IMR-90 (cell line): ENCODE data around the gene CDKN3. TPM values are rescaled to one million over a fixed set of nuclear protein-coding genes. Genes with fewer than 3 reads are reported as not detected.

ENCODE experiments used
- ATAC-seq: fragments of 200-7000 bp; cut with Tn5 transposase; 2 replicates; pipeline ENCODE4 v1.9.1; 2020; ENCODE audit warnings: low read depth, mild to moderate bottlenecking, moderate library complexity
- BruUV-seq: library from RNA; stranded (reverse); fragments of 400-500 nt; replicated peaks from 2 replicates; lab custom pipeline; 2021; lab: Mats Ljungman, UMichigan
- CTCF ChIA-PET: fragments of 300-600 bp; formaldehyde crosslinking; extraction: SDS; loops from one replicate; lab custom pipeline; 2021; ENCODE audit warnings: antibody characterized with exemption; lab: Yijun Ruan, JAX
- POLR2A ChIA-PET: fragments of 300-600 bp; sonication (Branson Sonifier 250); formaldehyde crosslinking; loops from one replicate; lab custom pipeline; 2022; ENCODE audit warnings: antibody characterized with exemption; ENCODE audit not compliant: unreplicated experiment; lab: Charles Lee
- DNase-seq: peaks from one replicate; pipeline ENCODE4 v3.0.0; 2013
- H2AFZ ChIP-seq: replicated peaks from 2 replicates; pipeline ENCODE3; 2013; ENCODE audit warnings: low read length, mild to moderate bottlenecking; ENCODE audit not compliant: poor library complexity
- H2AK5ac ChIP-seq: 2 replicates; pipeline ENCODE4 v1.6.1; 2013; ENCODE audit warnings: low read depth, low read length, inconsistent platforms
- H2AK9ac ChIP-seq: replicated peaks from 2 replicates; pipeline ENCODE3; 2013; ENCODE audit warnings: mild to moderate bottlenecking, low read depth, low read length, moderate library complexity; ENCODE audit not compliant: poor library complexity
- H2BK120ac ChIP-seq: 2 replicates; pipeline ENCODE4 v1.6.1; 2013; ENCODE audit warnings: low read depth, low read length, inconsistent platforms
- H2BK15ac ChIP-seq: 3 replicates; pipeline ENCODE4 v1.6.1; 2013; ENCODE audit warnings: low read depth, low read length, inconsistent platforms
- H2BK20ac ChIP-seq: 2 replicates; pipeline ENCODE4 v1.6.1; 2013; ENCODE audit warnings: low read depth, mild to moderate bottlenecking, inconsistent platforms, low read length, moderate library complexity
- H2BK5ac ChIP-seq: 2 replicates; pipeline ENCODE4 v1.6.1; 2013; ENCODE audit warnings: mild to moderate bottlenecking, low read depth, low read length, inconsistent platforms; ENCODE audit not compliant: poor library complexity, severe bottlenecking
- H3K14ac ChIP-seq: replicated peaks from 2 replicates; pipeline ENCODE4 v1.6.1; 2013; ENCODE audit warnings: low read depth, low read length, inconsistent platforms
- H3K18ac ChIP-seq: 2 replicates; pipeline ENCODE4 v1.6.1; 2013; ENCODE audit warnings: low read depth, low read length, control low read depth
- H3K23ac ChIP-seq: 2 replicates; pipeline ENCODE4 v1.6.1; 2013; ENCODE audit warnings: low read depth, low read length, inconsistent platforms
- H3K27ac ChIP-seq: 2 replicates; pipeline ENCODE4 v1.5.1; 2013; ENCODE audit warnings: mild to moderate bottlenecking, control low read depth, low read length; ENCODE audit not compliant: insufficient read depth
- H3K27me3 ChIP-seq: 2 replicates; pipeline ENCODE4 v1.6.1; 2013; ENCODE audit warnings: low read length; ENCODE audit not compliant: control insufficient read depth, insufficient read depth
- H3K36me3 ChIP-seq: 2 replicates; pipeline ENCODE4 v1.6.1; 2013; ENCODE audit warnings: low read length, mixed read lengths; ENCODE audit not compliant: control insufficient read depth, insufficient read depth
- H3K4ac ChIP-seq: 2 replicates; pipeline ENCODE4 v1.6.1; 2013; ENCODE audit warnings: low read depth, low read length, inconsistent platforms
- H3K4me1 ChIP-seq: 2 replicates; pipeline ENCODE4 v1.6.1; 2013; ENCODE audit warnings: low read length, mixed read lengths; ENCODE audit not compliant: control insufficient read depth, insufficient read depth
- H3K4me2 ChIP-seq: 2 replicates; pipeline ENCODE4 v1.6.1; 2013; ENCODE audit warnings: low read depth, mild to moderate bottlenecking, control low read depth, low read length, moderate library complexity
- H3K4me3 ChIP-seq: 2 replicates; pipeline ENCODE4 v1.5.1; 2013; ENCODE audit warnings: low read depth, mild to moderate bottlenecking, control low read depth, low read length, moderate library complexity; ENCODE audit not compliant: insufficient read depth
- H3K56ac ChIP-seq: 2 replicates; pipeline ENCODE4 v1.6.1; 2013; ENCODE audit warnings: low read length, inconsistent platforms; ENCODE audit not compliant: insufficient read depth; ENCODE audit errors: extremely low read depth
- H3K79me1 ChIP-seq, 2 experiments: 2 replicates each; pipeline ENCODE4 v1.6.1; 2013; ENCODE audit warnings: low read length in 2 of 2, inconsistent platforms in 1 of 2, low read depth in 1 of 2
- H3K9ac ChIP-seq: 2 replicates; pipeline ENCODE4 v1.6.1; 2013; ENCODE audit warnings: low read depth, low read length, control low read depth
- H3K9me1 ChIP-seq: 2 replicates; pipeline ENCODE4 v1.6.1; 2013; ENCODE audit warnings: low read length, inconsistent platforms; ENCODE audit not compliant: insufficient read depth
- H3K9me3 ChIP-seq: 2 replicates; pipeline ENCODE4 v1.6.1; 2013; ENCODE audit warnings: low read length; ENCODE audit not compliant: control insufficient read depth, insufficient read depth
- H4K20me1 ChIP-seq: 2 replicates; pipeline ENCODE4 v1.6.1; 2013; ENCODE audit warnings: low read length, inconsistent platforms; ENCODE audit not compliant: insufficient read depth
- H4K5ac ChIP-seq: 2 replicates; pipeline ENCODE4 v1.6.1; 2013; ENCODE audit warnings: mild to moderate bottlenecking, low read depth, low read length, control low read depth
- H4K8ac ChIP-seq, 2 experiments: 2 replicates each; pipeline ENCODE4 v1.6.1; 2013; ENCODE audit warnings: low read depth in 2 of 2, low read length in 2 of 2, control low read depth in 1 of 2, inconsistent platforms in 1 of 2
- H4K91ac ChIP-seq: 2 replicates; pipeline ENCODE4 v1.6.1; 2013; ENCODE audit warnings: low read depth, low read length, inconsistent platforms; ENCODE audit not compliant: insufficient read depth
- BHLHE40 ChIP-seq: fragments of 150-350 bp; IDR thresholded peaks from 2 replicates; pipeline ENCODE4 v1.6.1; 2016; ENCODE audit warnings: mild to moderate bottlenecking, low read depth, low read length
- CEBPB ChIP-seq: IDR thresholded peaks from 2 replicates; pipeline ENCODE4 v1.6.1; 2012; ENCODE audit warnings: low read depth, low read length, improper control_type of control experiment
- CHD1 ChIP-seq: IDR thresholded peaks from 2 replicates; pipeline ENCODE4 v1.6.1; 2012; ENCODE audit warnings: low read depth, low read length, improper control_type of control experiment
- CTCF ChIP-seq: conservative IDR thresholded peaks from 2 replicates; pipeline ENCODE4 v1.5.1; 2012; ENCODE audit warnings: mild to moderate bottlenecking, low read depth, low read length, improper control_type of control experiment
- FOS ChIP-seq: fragments of 150-350 bp; IDR thresholded peaks from 2 replicates; pipeline ENCODE4 v1.6.1; 2016; ENCODE audit warnings: low read depth, low read length
- MAFK ChIP-seq: IDR thresholded peaks from 2 replicates; pipeline ENCODE4 v1.6.1; 2012; ENCODE audit warnings: low read depth, low read length, improper control_type of control experiment
- MAZ ChIP-seq: IDR thresholded peaks from 2 replicates; pipeline ENCODE4 v1.6.1; 2012; ENCODE audit warnings: low read depth, mild to moderate bottlenecking, low read length, improper control_type of control experiment, moderate library complexity, borderline replicate concordance
- MXI1 ChIP-seq: IDR thresholded peaks from 2 replicates; pipeline ENCODE4 v1.6.1; 2012; ENCODE audit warnings: low read depth, mild to moderate bottlenecking, low read length, moderate library complexity, borderline replicate concordance
- NFE2L2 ChIP-seq: fragments of 150-350 bp; IDR thresholded peaks from 2 replicates; pipeline ENCODE4 v1.6.1; 2016; ENCODE audit warnings: low read depth, mild to moderate bottlenecking, low read length
- POLR2A ChIP-seq: IDR thresholded peaks from 2 replicates; pipeline ENCODE4 v1.6.1; 2012; ENCODE audit warnings: mild to moderate bottlenecking, low read depth, low read length
- RAD21 ChIP-seq: IDR thresholded peaks from 2 replicates; pipeline ENCODE4 v1.6.1; 2012; ENCODE audit warnings: low read length, improper control_type of control experiment
- RCOR1 ChIP-seq: IDR thresholded peaks from 2 replicates; pipeline ENCODE4 v1.6.1; 2012; ENCODE audit warnings: mild to moderate bottlenecking, low read length, improper control_type of control experiment; ENCODE audit not compliant: insufficient replicate concordance
- RFX5 ChIP-seq: IDR thresholded peaks from 2 replicates; pipeline ENCODE4 v1.8.0; 2012; ENCODE audit warnings: low read depth, mild to moderate bottlenecking, low read length, moderate library complexity
- SMC3 ChIP-seq: fragments of 150-350 bp; IDR thresholded peaks from 2 replicates; pipeline ENCODE4 v1.6.1; 2016; ENCODE audit warnings: low read depth, mild to moderate bottlenecking, antibody characterized with exemption, low read length, moderate library complexity
- USF2 ChIP-seq: fragments of 150-350 bp; IDR thresholded peaks from 2 replicates; pipeline ENCODE4 v1.6.1; 2017; ENCODE audit warnings: mild to moderate bottlenecking, antibody characterized with exemption, low read length, low read depth
- WGBS, 2 experiments: methylation state at CpG; one replicate each; pipeline versions ENCODE4 v1.1.5 to v1.1.7; 2013; ENCODE audit warnings: missing lambda C conversion rate in 2 of 2; ENCODE audit not compliant: insufficient read length in 1 of 2; ENCODE audit errors: extremely low coverage in 2 of 2; 5-methylcytosine and 5-hydroxymethylcytosine counted together
- dilution Hi-C: fragments of 300-500 bp; cut with HindIII; formaldehyde crosslinking; loops from one replicate; pipeline ENCODE4 v1.14.3; 2018; ENCODE audit warnings: low sequenced_read_pairs; ENCODE audit not compliant: unreplicated experiment
- in situ Hi-C: fragments of 300-500 bp; cut with MboI; formaldehyde crosslinking; loops from 3 replicates; pipeline ENCODE4 v1.14.3; 2019; ENCODE audit warnings: low sequenced_read_pairs, inconsistent platforms, mixed read lengths
- intact Hi-C: fragments of 100-400 bp; cut with micrococcal nuclease; formaldehyde crosslinking; loops from 2 replicates; pipeline ENCODE4 v1.10.0; 2022
- polyA plus RNA-seq, 3 experiments: library from polyadenylated mRNA; depleted of rRNA; stranded (reverse); fragments of >200 nt; gene quantifications; 2 replicates each; pipeline ENCODE4 v1.2.3, GENCODE V29; 2012; ENCODE audit warnings: low replicate concordance in 1 of 3
- total RNA-seq: library from RNA; depleted of rRNA; stranded (reverse); fragments of >200 nt; gene quantifications from 2 replicates; pipeline ENCODE4 v1.2.3, GENCODE V29; 2012
- TF ChIP-seq, protein P1 (sequence below): fragments of 150-350 bp; IDR thresholded peaks from 2 replicates; pipeline ENCODE4 v1.6.1; 2016; ENCODE audit warnings: low read depth, mild to moderate bottlenecking, low read length, moderate library complexity, borderline replicate concordance

CDKN3 gene
- total and polyA plus RNA-seq, 2 of the 4 experiments (the other 2 are of a cell fraction), result 38.9 to 48.9 TPM

DNA sequence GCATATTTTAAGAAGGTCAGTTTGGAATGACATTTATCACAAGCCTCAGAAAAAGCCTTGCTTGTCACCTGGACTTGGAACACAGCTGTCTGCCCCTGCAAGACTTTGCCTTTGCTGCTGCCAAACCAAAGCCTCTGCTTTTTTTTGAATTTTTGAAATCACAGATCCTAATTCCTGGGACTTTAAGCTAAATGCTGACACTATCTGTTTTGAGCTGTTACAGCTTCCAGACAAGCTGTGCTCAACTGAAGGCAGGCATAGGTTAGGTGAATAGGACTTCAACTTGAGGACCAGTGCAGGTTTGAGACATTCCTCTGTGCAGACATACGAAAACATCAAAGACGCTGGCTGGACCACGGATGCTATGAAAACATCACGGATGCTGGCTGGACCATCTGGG, 11.3 kb upstream of the CDKN3 start:
- Histone ChIP-seq H3K9me3 (no peaks in the 10 kb centered on the region), H3K56ac (no peak overlapping the region), H3K23ac (no peak overlapping the region), H2BK120ac (no peak overlapping the region), H4K8ac (no peak overlapping the region), H3K14ac (no peak overlapping the region), H3K18ac (no peak overlapping the region), H2BK20ac (no peak overlapping the region), H3K36me3 (no peaks in the 10 kb centered on the region), H2BK15ac (no peak overlapping the region), H3K4me2 (no peak overlapping the region), H3K4me1 (no peaks in the 10 kb centered on the region; the same call in 1 of the 2 replicates), H4K91ac (no peak overlapping the region), H2AK9ac (no peak overlapping the region), H4K20me1 (no peaks in the 10 kb centered on the region), H3K9me1 (no peaks in the 10 kb centered on the region), H3K9ac (no peak overlapping the region), H3K4ac (no peak overlapping the region), H3K4me3 (no peak overlapping the region), H2AFZ (no peak overlapping the region), H2AK5ac (no peak overlapping the region), H4K5ac (no peak overlapping the region), H3K27ac (no peak overlapping the region), H3K79me1 (no peaks in the 10 kb centered on the region), H3K27me3 (peaks cover 27% of the 10 kb centered on the region), H2BK5ac (no peak overlapping the region)
- intact Hi-C loops (no loop called here), dilution Hi-C loops (no loop called here), in situ Hi-C loops (no loop called here)
- DNase-seq, result no peak
- BruUV-seq, result no TSS peak
- TF ChIP-seq CEBPB, result no peak
- TF ChIP-seq, protein P1, sequence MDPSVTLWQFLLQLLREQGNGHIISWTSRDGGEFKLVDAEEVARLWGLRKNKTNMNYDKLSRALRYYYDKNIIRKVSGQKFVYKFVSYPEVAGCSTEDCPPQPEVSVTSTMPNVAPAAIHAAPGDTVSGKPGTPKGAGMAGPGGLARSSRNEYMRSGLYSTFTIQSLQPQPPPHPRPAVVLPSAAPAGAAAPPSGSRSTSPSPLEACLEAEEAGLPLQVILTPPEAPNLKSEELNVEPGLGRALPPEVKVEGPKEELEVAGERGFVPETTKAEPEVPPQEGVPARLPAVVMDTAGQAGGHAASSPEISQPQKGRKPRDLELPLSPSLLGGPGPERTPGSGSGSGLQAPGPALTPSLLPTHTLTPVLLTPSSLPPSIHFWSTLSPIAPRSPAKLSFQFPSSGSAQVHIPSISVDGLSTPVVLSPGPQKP, result no peak
- TF ChIP-seq CHD1, result no peak
- TF ChIP-seq RFX5, result no peak
- no peak for TF ChIP-seq MXI1
- no peak for TF ChIP-seq BHLHE40
- TF ChIP-seq NFE2L2, result no peak
- no peak for TF ChIP-seq RAD21
- no peak for TF ChIP-seq MAZ
- TF ChIP-seq RCOR1, result no peak
- TF ChIP-seq USF2, result no peak
- no peak for TF ChIP-seq FOS
- no peak for TF ChIP-seq CTCF
- no peak for TF ChIP-seq MAFK
- no peak for TF ChIP-seq SMC3
- no peak for TF ChIP-seq POLR2A
- POLR2A ChIA-PET, result interaction anchor here (0.6 kb wide), 1 partner anchor 438 kb away, joined by 3 read pairs; no protein-coding TSS in a partner anchor
- CTCF ChIA-PET, result no interaction called here
- no peak for ATAC-seq
- WGBS, 2 experiments, result 58% methylated on average over 4 of the region's 4 CpGs; no CpG with 5 or more reads in 1 of the 2 experiments
